GM19438 (cell line): ENCODE results near the gene MAN1B1.
A peak's percentile ranks its signal among the peaks of the same experiment; 100 is the strongest.
"Not testable (repeated sequence)": the region's sequence is repeated elsewhere in the genome, so short reads cannot be mapped to it uniquely, and the experiment has no call there.

ENCODE experiments used
- ATAC-seq: cut with Tn5 transposase; IDR thresholded peaks from one replicate; pipeline ENCODE4 v1.9.1; 2021; ENCODE audit warnings: low read depth; ENCODE audit not compliant: unreplicated experiment

Gene MAN1B1

GRCh38 chr9:137109250-137110146 is 22.7 kb downstream of the MAN1B1 start:
- ATAC-seq = no peak

- ATAC-seq = no peak
Measured at GRCh38 chr9:137110147-137110910, 23.5 kb downstream of the MAN1B1 start.

GRCh38 chr9:137110911-137111787 is 24.4 kb downstream of the MAN1B1 start:
- ATAC-seq = no peak

- ATAC-seq = no peak
Measured at GRCh38 chr9:137111788-137112563, 25.2 kb downstream of the MAN1B1 start.

- ATAC-seq = no peak
Measured at GRCh38 chr9:137112564-137113384, 26.0 kb downstream of the MAN1B1 start.

GRCh38 chr9:137113385-137114159 is 26.8 kb downstream of the MAN1B1 start:
- no peak for ATAC-seq

- ATAC-seq = peak; percentile 26
Measured at GRCh38 chr9:137114220-137114612, 27.4 kb downstream of the MAN1B1 start.

- peak; percentile 62 for ATAC-seq
Measured at GRCh38 chr9:137114613-137115393, 28.0 kb downstream of the MAN1B1 start, which contains the start of gene DPP7. TSS of gene DPP7 (minus strand) at chr9:137114733. CDS start at chr9:137114713, 20 bp downstream.

- ATAC-seq = no peak
Measured at GRCh38 chr9:137115394-137116026, 28.7 kb downstream of the MAN1B1 start.

- ATAC-seq = no peak
Measured at GRCh38 chr9:137116027-137116507, 29.3 kb downstream of the MAN1B1 start.

GRCh38 chr9:137116728-137117127 is 29.9 kb downstream of the MAN1B1 start:
- ATAC-seq = no peak

GRCh38 chr9:137117269-137117731 is 30.5 kb downstream of the MAN1B1 start:
- ATAC-seq = no peak

GRCh38 chr9:137118092-137118603 is 31.4 kb downstream of the MAN1B1 start:
- ATAC-seq = not testable (repeated sequence)

GRCh38 chr9:137121927-137122795 is 35.4 kb downstream of the MAN1B1 start:
- ATAC-seq = not testable (repeated sequence)

GRCh38 chr9:137122796-137123467 is 36.1 kb downstream of the MAN1B1 start:
- ATAC-seq = not testable (repeated sequence)
